Measurements from ENCODE around the gene SLA2.

DNA sequence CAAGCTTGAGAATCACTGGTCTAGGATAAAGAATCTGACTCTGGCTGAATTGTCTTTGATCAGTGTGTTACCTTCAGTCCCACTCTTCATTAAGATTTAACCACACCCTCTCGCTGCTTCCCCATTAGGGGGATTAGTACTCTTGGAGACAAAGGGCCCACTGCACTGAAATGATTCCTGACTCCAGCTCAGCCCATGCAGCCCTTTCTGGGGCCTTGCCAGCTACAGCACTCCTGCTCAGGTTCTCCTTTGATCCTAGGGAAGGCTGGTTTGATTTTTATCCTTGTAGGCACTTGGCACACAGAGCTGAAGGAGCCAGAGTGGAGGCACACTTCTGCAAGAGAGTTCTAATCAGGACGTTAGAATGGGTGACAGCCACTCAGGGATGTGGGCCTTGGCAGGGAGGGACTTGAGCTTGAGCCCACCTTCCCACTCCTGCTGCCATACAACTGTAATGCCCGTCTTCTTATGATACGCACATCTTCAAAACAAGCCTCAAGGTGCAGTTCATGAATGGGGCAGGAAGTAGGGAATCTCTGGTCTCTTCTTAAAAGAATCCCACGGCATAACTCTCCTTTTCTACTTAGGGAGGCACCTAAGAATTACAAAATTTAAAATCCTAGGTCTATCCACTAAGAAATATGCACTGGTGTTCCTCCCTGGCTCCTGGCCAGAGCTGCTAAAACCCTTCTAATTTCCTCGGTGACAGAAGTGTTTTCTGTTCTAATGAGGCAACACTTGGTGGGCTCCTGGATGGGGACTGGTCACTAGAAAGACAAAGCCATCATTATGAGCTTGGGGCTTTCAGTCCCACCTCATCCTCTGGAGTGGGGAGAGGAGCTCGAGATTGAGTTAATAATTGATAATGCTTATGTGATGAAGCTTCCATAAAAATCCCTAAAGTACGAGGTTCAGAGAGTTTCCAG is 1.5 kb upstream of the SLA2 start:
- TF ChIP-seq, protein P1, sequence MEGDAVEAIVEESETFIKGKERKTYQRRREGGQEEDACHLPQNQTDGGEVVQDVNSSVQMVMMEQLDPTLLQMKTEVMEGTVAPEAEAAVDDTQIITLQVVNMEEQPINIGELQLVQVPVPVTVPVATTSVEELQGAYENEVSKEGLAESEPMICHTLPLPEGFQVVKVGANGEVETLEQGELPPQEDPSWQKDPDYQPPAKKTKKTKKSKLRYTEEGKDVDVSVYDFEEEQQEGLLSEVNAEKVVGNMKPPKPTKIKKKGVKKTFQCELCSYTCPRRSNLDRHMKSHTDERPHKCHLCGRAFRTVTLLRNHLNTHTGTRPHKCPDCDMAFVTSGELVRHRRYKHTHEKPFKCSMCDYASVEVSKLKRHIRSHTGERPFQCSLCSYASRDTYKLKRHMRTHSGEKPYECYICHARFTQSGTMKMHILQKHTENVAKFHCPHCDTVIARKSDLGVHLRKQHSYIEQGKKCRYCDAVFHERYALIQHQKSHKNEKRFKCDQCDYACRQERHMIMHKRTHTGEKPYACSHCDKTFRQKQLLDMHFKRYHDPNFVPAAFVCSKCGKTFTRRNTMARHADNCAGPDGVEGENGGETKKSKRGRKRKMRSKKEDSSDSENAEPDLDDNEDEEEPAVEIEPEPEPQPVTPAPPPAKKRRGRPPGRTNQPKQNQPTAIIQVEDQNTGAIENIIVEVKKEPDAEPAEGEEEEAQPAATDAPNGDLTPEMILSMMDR (IDR thresholded peaks at IDR 0.05): no peak
- no peak for TF ChIP-seq POLR2A (IDR thresholded peaks at IDR 0.05)
